GM18868 (cell line): ENCODE results near the gene TRIM60.
A peak's percentile ranks its signal among the peaks of the same experiment; 100 is the strongest.
"Not testable (repeated sequence)": the region's sequence is repeated elsewhere in the genome, so short reads cannot be mapped to it uniquely, and the experiment has no call there.

Source experiments
- ATAC-seq: cut with Tn5 transposase; IDR thresholded peaks from one replicate; pipeline ENCODE4 v1.9.1; 2021; ENCODE audit warnings: mild to moderate bottlenecking, moderate library complexity; ENCODE audit not compliant: unreplicated experiment

The TRIM60 gene

DNA sequence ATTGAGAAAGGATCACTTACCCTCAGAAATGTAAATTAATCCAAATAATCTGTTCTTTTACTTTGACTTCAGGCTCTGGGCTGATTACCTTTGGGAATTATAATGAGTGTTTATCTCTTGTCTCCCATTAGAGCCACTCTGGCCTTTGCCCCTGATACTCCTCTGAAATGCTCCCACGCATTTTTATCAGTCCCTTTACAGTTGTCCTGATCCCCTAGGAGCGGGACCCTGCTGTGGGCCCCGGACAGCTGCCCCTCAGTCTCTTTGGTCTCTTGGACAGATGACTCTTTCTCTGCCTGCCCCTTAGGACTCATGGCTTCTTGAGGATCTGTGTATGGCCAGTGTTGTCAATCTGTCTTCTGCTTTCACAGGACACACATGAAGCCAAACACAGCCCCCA is 20.8 kb downstream of the TRIM60 start:
- ATAC-seq = no peak

DNA sequence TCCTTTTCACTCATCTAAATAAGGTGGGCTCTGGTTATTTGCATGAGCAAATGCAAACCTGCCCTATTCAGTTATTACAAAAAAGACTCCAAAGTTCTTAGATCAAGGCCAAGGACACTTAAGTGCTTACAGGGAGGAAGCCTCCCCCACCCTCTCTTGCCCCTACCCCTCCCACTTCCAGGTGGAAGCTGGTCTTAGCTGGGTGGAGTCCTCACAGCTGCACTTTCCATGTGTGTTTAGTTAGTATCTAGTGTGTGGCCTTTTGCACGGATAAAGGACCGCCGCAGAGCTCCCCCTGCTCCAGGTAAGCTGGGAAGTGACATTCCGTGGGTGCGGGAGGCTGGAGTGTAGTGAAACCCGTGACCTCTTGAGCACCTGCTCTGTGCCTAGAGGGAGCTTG is 21.8 kb downstream of the TRIM60 start, which contains the start of gene TRIM75:
Gene TRIM75 (plus strand): TSS at position 222 of the 400 bp plus-strand sequence. CDS start 5,282 bp downstream, outside the sequence.
- ATAC-seq = no peak

GRCh38 chr4:165055601-165056000 is 23.8 kb downstream of the TRIM60 start:
- ATAC-seq = no peak

GRCh38 chr4:165058666-165059065 is 26.9 kb downstream of the TRIM60 start:
- no peak for ATAC-seq

- ATAC-seq = no peak
These were observed 27.6 kb downstream of the TRIM60 start for GRCh38 chr4:165059386-165059785.

- no peak for ATAC-seq
These were observed 29.1 kb downstream of the TRIM60 start for GRCh38 chr4:165060938-165061337.

GRCh38 chr4:165070560-165070959 is 38.8 kb downstream of the TRIM60 start:
- no peak for ATAC-seq

- ATAC-seq = not testable (repeated sequence)
These were observed 41.5 kb downstream of the TRIM60 start for GRCh38 chr4:165073346-165073745.

DNA sequence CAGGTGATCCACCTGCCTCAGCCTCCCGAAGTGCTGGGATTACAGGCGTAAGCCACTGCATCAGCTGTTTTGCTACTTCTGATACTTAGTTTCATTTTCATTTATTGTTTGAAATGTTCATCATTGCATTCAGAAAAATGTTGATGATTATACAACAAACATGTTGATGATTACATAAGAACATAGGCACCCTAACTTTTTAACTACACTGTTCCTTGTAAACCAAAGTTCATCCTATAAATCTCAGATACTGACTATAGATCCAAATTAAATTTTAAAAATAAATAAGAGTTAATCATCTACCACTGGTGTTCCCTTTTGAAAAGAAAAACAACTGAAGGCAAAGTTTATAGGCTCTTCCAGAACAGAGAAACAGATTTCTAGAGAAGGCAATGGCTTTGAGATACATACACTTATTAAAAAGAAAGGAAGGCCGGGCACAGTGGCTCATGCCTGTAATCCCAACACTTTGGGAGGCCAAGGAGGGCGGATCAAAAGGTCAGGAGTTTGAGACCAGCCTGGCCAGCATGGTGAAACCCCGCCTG is 45.3 kb downstream of the TRIM60 start:
- ATAC-seq = no peak

DNA sequence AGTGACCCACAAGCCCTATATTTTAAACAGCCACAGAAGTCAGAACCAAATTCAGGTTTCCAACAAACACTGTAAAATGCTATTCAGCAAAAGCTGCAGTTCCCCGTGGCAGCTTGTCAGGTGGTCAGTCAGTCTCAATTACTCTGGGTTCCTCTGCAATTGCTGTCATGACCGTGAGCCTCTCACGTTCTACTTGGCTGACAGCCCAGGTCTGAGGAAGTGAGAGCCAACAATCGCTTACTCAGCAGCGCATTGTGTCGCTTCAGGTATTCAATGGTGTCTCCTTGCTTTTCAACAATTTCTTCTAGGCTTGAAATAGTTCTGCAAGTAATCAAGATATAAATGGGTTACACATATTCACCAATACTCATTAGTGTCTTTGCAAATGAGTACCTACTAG is 47.7 kb downstream of the TRIM60 start:
- ATAC-seq = peak; percentile 76

GRCh38 chr4:165084787-165085186 is 53.0 kb downstream of the TRIM60 start:
- not testable (repeated sequence) for ATAC-seq

DNA sequence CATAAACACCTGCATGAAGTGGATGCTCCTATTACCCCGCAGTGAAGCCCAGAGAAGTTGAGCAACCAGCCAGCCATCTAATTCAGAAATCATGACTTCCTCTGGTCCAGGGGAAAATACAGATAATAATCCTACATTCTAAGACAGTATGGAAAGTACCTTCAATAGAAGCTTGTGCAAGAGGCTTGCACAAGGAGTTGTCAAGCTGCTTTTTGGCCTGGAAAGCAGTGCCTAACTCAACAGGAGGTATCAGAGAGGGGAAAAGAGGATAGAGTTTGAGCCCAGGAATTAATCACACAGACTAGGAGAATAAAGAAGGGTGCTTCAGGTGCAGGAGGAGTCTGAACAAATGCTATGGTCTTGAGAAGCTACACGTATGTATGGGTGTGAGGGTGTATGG is 54.1 kb downstream of the TRIM60 start:
- no peak for ATAC-seq

- ATAC-seq = no peak
These were observed 56.6 kb downstream of the TRIM60 start for GRCh38 chr4:165088366-165088765.
